LHCN-M2 (cell line): ENCODE measurements around the gene UNC45B. TPM values are rescaled to one million over a fixed set of nuclear protein-coding genes. Genes with fewer than 3 reads are reported as not detected.
"Not testable (repeated sequence)": the region's sequence is repeated elsewhere in the genome, so short reads cannot be mapped to it uniquely, and the experiment has no call there.

Experiments used
- DNase-seq: peaks from one replicate; pipeline ENCODE4 v3.0.0-alpha.2; 2012; ENCODE audit warnings: low read depth
- total RNA-seq: library from RNA; depleted of rRNA; stranded (reverse); fragments of >200 nt; gene quantifications from 2 replicates; pipeline ENCODE4 v1.2.3, GENCODE V29; 2014

Gene UNC45B
- total RNA-seq, 1 experiment from 2014 or later: 0.17 TPM

- no peak for DNase-seq
Measured at GRCh38 chr17:35138218-35138617, 9.4 kb upstream of the UNC45B start.

DNA sequence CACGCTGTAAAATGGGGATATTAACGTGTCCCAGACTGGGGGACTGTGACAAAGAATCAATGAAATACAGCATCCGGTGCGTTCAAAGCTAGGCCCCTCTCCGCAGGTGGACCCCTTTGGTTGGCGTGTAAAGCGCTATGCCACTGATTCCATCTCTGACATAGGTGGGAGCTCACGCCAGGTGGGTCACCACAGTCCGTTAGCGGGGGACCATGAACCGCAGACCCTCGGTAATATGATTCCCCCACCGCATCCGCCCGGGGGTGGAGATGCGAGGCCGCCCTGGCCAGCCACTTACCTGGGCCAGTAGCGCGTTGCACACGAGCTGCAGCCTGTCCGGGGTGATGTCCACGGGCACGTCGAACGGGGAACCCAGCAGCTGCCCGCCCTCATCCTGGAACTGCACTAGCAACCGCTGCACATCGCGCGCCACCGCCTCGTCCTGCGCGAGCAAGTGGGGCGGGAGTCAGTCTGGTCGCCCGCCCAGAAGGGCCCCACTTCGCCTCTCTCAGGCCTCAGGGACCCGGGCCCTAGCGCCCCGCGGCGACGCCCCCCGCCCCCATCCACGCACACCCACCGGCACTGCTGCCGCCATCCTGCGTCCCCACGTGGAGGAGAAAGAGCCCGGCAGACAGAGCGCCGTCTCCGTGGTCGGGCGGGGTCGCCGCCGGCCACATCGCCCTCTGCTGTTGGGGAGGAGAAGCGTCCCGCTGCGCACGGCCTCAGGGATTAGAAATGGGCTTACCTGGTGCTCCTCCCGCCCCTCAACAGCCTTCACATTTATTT, 5.7 kb upstream of the UNC45B start, which contains the start of gene NLE1:
TSS of gene NLE1 (minus strand) at position 623 of the 786 bp plus-strand sequence. CDS start at position 595, 28 bp downstream.
- DNase-seq: peak; percentile 75

DNA sequence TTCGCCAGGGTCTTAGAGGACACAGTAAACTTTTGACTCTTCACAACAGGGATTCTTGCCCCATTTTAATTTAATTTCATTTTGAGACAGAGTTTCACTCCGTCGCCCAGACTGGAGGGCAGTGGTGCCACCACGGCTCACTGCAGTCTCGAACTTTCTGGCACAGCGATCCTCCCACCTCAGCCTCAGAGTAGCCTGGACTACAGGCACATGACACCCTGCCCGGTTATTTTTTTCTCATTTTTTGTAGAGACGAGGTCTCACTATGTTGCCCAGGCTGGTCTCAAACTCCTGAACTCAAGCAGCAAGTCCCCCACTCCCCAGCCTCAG, 5.2 kb upstream of the UNC45B start:
- DNase-seq: no peak

DNA sequence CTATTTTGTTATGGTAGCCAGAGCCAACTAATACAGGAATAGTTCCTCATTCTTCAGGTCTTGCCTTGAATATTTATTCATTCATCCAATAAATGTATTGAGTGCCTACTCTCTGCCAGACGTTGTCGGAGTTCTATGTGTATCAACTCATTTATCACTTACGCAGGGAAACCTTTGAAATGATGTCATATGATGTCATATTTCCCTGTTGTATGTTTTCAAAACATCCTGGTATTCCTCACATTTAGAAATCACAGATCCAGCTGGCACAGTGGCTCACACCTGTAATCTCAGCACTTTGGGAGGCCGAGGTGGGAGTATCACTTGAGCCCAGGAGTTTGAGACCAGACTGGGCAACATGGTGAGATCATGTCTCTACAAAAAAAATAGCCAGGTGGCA, 2.8 kb upstream of the UNC45B start:
- DNase-seq: no peak

- no peak for DNase-seq
Measured at GRCh38 chr17:35146214-35146833, 1.3 kb upstream of the UNC45B start.

GRCh38 chr17:35148144-35148543, 527 bp downstream of the UNC45B start:
- no peak for DNase-seq

DNA sequence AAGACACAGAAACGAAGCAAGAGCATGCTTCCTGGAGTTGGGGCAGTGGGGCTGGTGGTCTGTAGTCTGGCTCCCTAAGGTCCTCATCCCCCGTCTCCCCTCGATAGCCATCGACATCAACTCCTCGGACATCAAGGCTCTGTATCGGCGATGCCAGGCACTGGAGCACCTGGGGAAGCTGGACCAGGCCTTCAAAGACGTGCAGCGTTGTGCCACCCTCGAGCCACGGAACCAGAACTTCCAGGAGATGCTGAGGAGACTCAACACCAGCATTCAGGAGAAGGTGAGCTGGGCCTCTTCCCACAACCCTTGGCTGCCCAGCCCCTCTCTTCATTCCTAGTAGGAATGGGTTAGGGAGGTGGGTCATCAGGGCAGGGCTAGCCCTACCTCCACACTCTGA, 2.3 kb downstream of the UNC45B start:
- DNase-seq: no peak

- DNase-seq: not testable (repeated sequence)
Measured at GRCh38 chr17:35151080-35151479, 3.5 kb downstream of the UNC45B start.

DNA sequence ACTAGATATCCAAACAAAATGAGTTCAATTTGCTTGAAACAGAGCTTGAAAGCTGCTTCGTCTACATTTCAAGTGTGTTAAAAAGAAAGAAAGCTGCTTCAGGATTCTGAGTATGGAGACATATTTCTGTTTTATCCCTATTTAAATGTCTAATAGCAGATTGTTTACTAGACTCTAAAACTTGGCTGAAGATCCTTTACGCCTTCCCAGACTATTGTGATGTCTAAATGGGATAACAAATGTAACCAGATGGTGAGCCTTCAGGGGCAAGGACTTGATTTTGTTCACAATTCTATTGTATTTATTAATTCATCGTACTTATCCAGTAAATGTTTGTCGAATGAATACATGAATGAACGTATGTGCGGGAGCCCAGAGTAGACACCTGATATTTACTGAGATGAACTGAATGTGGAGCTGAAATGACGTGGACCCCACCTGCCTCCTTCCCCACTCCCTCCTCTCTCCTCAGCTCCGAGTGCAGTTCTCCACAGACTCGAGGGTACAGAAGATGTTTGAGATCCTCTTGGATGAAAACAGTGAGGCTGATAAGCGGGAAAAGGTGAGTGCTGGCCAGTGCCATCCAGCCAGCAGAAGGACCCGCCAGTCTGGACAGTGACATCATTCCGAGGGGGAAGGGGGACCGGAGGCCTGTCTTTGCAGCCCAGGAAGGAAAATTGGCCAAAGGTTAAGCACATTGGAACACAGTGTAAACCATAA, 5.0 kb downstream of the UNC45B start:
- DNase-seq: no peak

DNA sequence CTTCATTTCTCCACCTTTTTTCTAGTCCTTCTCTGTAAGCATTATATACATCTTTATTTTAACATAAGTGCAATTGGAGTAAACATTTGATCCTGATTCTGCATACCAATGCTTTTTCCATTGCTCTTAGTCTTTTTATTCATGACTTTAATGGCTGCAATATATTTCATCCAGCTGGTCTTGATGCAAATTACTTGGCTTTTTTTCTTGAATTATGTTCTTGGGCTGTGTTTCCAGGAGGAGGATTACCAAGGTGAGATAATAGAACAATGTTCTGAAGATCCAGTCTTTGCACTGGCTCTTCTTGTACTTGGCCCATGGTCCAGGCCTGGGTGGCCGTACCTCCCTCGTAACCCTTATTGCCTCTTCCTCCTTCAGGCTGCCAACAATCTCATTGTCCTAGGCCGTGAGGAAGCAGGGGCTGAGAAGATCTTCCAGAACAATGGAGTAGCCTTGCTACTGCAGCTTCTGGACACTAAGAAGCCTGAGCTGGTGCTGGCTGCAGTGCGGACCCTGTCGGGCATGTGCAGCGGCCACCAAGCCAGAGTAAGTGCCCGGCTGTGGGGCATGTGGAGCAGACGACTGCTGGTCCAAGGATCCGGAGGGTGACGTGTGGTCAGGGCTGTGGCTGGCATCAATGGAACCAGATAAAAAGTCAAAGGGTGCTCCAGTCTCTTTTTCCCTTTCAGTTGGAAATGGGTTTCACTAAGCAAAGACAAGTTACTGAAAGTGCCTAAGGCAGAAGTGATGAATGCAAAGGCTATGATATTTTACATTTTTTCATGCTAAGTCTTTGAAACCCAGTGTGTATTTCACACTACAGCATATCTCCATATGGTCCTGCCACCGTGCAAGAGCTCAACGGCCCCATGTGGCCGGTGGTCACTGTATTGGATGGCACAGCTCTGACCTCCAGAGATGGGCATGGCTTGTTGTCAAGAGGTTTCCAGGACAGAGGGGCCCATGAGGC, 6.9 kb downstream of the UNC45B start:
- DNase-seq: no peak

GRCh38 chr17:35155246-35155645, 7.6 kb downstream of the UNC45B start:
- no peak for DNase-seq

GRCh38 chr17:35159940-35160339, 12.3 kb downstream of the UNC45B start:
- DNase-seq: no peak

- no peak for DNase-seq
Measured at GRCh38 chr17:35160354-35161201, 13.0 kb downstream of the UNC45B start.

- DNase-seq: no peak
Measured at GRCh38 chr17:35161281-35161761, 13.7 kb downstream of the UNC45B start.

DNA sequence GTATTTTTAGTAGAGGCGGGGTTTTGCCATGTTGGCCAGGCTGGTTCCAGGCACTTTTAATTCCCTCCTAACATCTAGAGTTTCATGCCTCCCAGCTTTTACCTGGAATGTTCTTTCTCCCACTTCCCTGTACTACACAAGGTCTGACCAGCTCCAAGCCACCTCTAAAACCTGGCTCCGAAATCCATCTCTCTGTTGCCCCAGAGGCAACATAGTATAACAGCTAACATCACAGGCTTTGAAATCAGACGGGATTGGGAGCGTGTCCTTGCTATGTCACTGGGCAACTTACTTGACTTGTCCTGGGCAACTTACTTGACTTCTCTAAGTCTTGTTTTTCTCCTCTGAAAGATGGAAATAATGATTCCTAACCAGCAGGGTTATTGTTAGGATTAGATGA, 15.1 kb downstream of the UNC45B start:
- DNase-seq: no peak

- no peak for DNase-seq
Measured at GRCh38 chr17:35163886-35164285, 16.3 kb downstream of the UNC45B start.

DNA sequence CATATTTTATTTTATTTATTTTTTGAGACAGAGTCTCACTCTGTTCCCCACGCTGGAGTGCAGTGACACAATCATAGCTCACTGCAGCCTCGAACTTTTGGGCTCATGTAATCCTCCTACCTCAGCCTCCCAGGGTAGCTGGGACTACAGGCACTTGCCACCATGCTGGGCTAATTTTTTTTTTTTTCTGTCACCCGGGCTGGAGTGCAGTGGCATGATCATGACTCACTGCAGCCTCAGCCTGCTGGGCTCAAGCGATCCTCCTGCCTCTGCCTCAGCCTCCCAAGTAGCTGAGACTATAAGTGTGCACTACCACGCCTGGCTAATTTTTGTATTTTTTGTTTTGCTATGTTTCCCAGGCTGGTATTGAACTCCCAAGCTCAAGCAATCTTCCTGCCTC, 17.1 kb downstream of the UNC45B start:
- DNase-seq: no peak

- no peak for DNase-seq
Measured at GRCh38 chr17:35166526-35166925, 18.9 kb downstream of the UNC45B start.

DNA sequence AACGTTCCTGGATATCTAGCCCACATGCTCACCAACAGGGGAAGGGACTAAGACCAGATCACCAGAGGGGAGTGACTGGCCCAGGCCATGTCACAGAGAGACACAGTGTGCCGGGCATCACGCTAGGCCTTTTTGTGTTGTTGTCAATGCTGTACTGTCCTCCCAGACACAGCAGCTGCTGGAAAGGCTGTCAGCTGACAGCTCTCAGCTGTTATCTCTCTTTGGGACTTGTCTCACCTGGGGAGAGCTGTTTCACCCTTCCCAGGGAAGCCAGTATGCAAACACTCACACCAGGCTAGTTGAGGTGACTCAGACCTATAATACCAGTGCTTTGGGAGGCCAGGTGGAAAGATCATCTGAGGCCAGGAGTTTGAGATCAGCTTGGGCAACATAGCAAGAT, 19.4 kb downstream of the UNC45B start:
- DNase-seq: peak; percentile 58

DNA sequence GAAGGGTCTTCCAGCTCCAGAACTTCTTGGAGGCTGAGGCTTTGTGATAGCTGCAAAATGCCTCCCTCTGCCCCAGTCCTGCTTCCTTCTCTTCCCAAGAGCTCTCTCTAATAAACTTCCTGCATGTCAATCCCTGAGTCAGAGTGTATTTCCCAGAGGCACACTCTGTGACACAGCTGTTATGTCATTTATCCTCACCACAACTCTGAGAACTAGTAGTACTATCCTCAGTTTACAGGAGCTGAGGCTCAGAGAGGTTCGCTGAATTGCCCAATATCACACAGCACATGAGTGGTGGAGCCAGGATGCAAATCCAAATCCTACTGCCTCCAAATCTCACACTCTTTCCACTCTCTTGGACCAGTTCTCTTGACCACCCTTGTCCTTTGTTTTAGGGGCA, 20.0 kb downstream of the UNC45B start:
- DNase-seq: peak; percentile 92
